Psoas muscle (tissue), 8 donors: ENCODE measurements around the gene MOGAT2. TPM values are rescaled to one million over a fixed set of nuclear protein-coding genes. Genes with fewer than 3 reads are reported as not detected.
A peak's percentile ranks its signal among the peaks of the same experiment; 100 is the strongest.

Experiments used
- ATAC-seq, 4 donors: fragments of 200-7000 bp; cut with Tn5 transposase; one replicate each; pipeline ENCODE4 v1.9.1; 2020; ENCODE audit warnings: moderate library complexity in 3 of 4, mild to moderate bottlenecking in 2 of 4
- DNase-seq, 2 donors: peaks; one replicate each; pipeline ENCODE4 v3.0.0-alpha.2; 2020
- H3K27ac ChIP-seq: fragments of 200-600 bp; one replicate; pipeline ENCODE4 v1.8.0; 2022
- H3K27me3 ChIP-seq, 3 donors: fragments of 200-600 bp in 1 of 3; one replicate each; pipeline versions ENCODE4 v1.6.1 to v1.8.0; 2013 to 2022; ENCODE audit warnings: low read length in 2 of 3, mild to moderate bottlenecking in 2 of 3, moderate library complexity in 1 of 3; ENCODE audit not compliant: insufficient read depth in 3 of 3
- H3K36me3 ChIP-seq, 2 donors: fragments of 200-600 bp in 1 of 2; one replicate each; pipeline versions ENCODE4 v1.6.1 to v1.8.0; 2013 to 2022; ENCODE audit warnings: low read depth in 1 of 2, mild to moderate bottlenecking in 1 of 2, moderate library complexity in 1 of 2; ENCODE audit not compliant: insufficient read depth in 1 of 2
- H3K4me1 ChIP-seq: fragments of 200-600 bp; one replicate; pipeline ENCODE4 v1.8.0; 2022
- H3K4me3 ChIP-seq: fragments of 200-600 bp; one replicate; pipeline ENCODE4 v1.8.0; 2022; ENCODE audit warnings: mild to moderate bottlenecking
- H3K9me3 ChIP-seq: fragments of 200-600 bp; one replicate; pipeline ENCODE4 v1.8.0; 2022
- CTCF ChIP-seq: fragments of 200-600 bp; IDR thresholded peaks from one replicate; pipeline ENCODE4 v1.8.0; 2022; ENCODE audit warnings: antibody characterized with exemption
- WGBS, 3 donors: extraction: QIAGEN DNeasy Blood & Tissue Kit; methylation state at CpG; one replicate each; pipeline versions ENCODE4 v1.1.6 to v1.1.7; 2013; 5-methylcytosine and 5-hydroxymethylcytosine counted together
- intact Hi-C, 2 donors: fragments of 100-400 bp; cut with DNase I; formaldehyde crosslinking; loops; one replicate each; pipeline versions ENCODE4 v1.11.0 to v1.14.2; 2022
- polyA plus RNA-seq, 3 donors: library from polyadenylated mRNA; stranded (reverse); fragments of 200-250 nt; gene quantifications; one replicate each; pipeline ENCODE4 v1.2.3, GENCODE V29; 2013
- total RNA-seq, 4 donors: library from RNA; stranded (reverse); fragmentation: NEBNext Ultra II Directional in 2 of 4; extraction: Animal tissue kit (Norgen Biotek cat#: 25700) in 2 of 4; gene quantifications; one replicate each; pipeline versions ENCODE4 v1.2.1 to v1.2.4, GENCODE V29; 2021 to 2023
- donor health status: healthy with polysubstance abuse.
- donor health status: DM: no; HTN: no; CAD: no; lungs with moderate emphysema.
- donor health status: Bipolar disorder and iron deficiency.
- donor health status: healthy.
- donor health status: DM: yes; HTN: yes; CAD: no.
- donor health status: DM: no; HTN: no; CAD: no.
- donor health status: DM: no; HTN: no; CAD: no.
- donor health status: DM: yes; HTN: yes; CAD: no.

MOGAT2 gene
- total and polyA plus RNA-seq, 7 donors = 0.04 to 0.19 TPM; not detected in 5

GRCh38 chr11:75705541-75705940 lies 12.1 kb upstream of the MOGAT2 start:
- Histone ChIP-seq H3K9me3 (no peaks in the 10 kb centered on the region), H3K27ac (no peak overlapping the region), H3K4me1 (no peaks in the 10 kb centered on the region), H3K36me3 (no peaks in the 10 kb centered on the region), H3K4me3 (no peak overlapping the region), H3K27me3 (no peaks in the 10 kb centered on the region)
- no peak for DNase-seq
- ATAC-seq = no peak
- TF ChIP-seq CTCF = no peak
- 90 to 95% (median 93%) methylated on average over 3 of the region's 3 CpGs for WGBS, 3 donors
- intact Hi-C loops = loop anchor here (5.0 to 10.0 kb wide), 2 partner anchors 141 to 162 kb away; partner anchors contain the start of gene SERPINH1 (in 1 of the 2)

- H3K36me3 ChIP-seq = no peaks in the 10 kb centered on the region
- no peaks in the 10 kb centered on the region for H3K4me1 ChIP-seq
- no peak overlapping the region for H3K4me3 ChIP-seq
- H3K9me3 ChIP-seq = no peaks in the 10 kb centered on the region
- intact Hi-C loops = loop anchor here (2.0 to 10.0 kb wide), 3 partner anchors 141 to 161 kb away; partner anchors contain the start of gene SERPINH1 (in 1 of the 2)
- H3K27ac ChIP-seq = no peak overlapping the region
- ATAC-seq (peak; percentile 78 to 97 (median 94)), DNase-seq (peak; percentile 67 to 80)
- H3K27me3 ChIP-seq = no peaks in the 10 kb centered on the region
- peak; percentile 91 for TF ChIP-seq CTCF
- 2 to 5% (median 3%) methylated on average over 17 of the region's 17 CpGs for WGBS, 3 donors
These were observed 11.3 kb upstream of the MOGAT2 start for GRCh38 chr11:75706260-75706729.

GRCh38 chr11:75714211-75714610 lies 3.4 kb upstream of the MOGAT2 start:
- intact Hi-C loops = no loop called here

GRCh38 chr11:75715688-75716087 lies 1.9 kb upstream of the MOGAT2 start:
- DNase-seq = no peak
- H3K27ac ChIP-seq = no peak overlapping the region
- 85 to 93% (median 85%) methylated on average over 2 of the region's 2 CpGs for WGBS, 3 donors
- H3K9me3 ChIP-seq = no peaks in the 10 kb centered on the region
- H3K27me3 ChIP-seq = no peaks in the 10 kb centered on the region
- H3K4me3 ChIP-seq = no peak overlapping the region
- H3K4me1 ChIP-seq = no peaks in the 10 kb centered on the region
- ATAC-seq = no peak
- intact Hi-C loops = no loop called here
- no peaks in the 10 kb centered on the region for H3K36me3 ChIP-seq
- no peak for TF ChIP-seq CTCF

More at GRCh38 chr11:75714211-75714610, 3.4 kb upstream of the MOGAT2 start:
- Histone ChIP-seq H3K36me3 (no peaks in the 10 kb centered on the region), H3K9me3 (no peaks in the 10 kb centered on the region), H3K27me3 (no peaks in the 10 kb centered on the region), H3K27ac (no peak overlapping the region), H3K4me1 (no peaks in the 10 kb centered on the region), H3K4me3 (no peak overlapping the region)
- no peak for TF ChIP-seq CTCF
- ATAC-seq = no peak
- DNase-seq = no peak
- WGBS, 3 donors = 87 to 92% (median 87%) methylated on average over 9 of the region's 9 CpGs

DNA sequence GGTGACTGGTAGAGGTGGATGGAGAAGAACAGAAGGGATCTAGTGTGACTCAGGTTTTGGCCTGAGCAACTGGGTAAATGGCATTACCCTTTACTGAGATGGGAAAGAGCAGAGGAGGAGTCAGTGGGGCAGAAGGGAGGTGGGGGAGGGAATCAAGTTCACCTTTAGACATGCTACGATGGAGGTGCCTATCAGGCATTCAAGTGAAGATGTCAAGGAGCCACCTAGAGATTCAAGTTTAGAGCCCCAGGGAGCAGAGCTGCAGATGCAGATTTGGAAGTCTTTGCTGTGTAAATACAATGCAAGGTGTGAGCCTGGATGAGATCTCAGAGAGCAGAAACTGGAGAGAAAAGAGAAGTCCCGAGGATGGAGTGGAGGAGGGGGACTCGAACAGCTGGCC lies 979 bp upstream of the MOGAT2 start:
- ATAC-seq (no peak), DNase-seq (no peak)
- Histone ChIP-seq H3K27me3 (no peaks in the 10 kb centered on the region), H3K27ac (no peak overlapping the region), H3K4me1 (no peaks in the 10 kb centered on the region), H3K36me3 (no peaks in the 10 kb centered on the region), H3K4me3 (no peak overlapping the region), H3K9me3 (no peaks in the 10 kb centered on the region)
- WGBS, 3 donors = 69 to 75% (median 74%) methylated on average over 3 of the region's 3 CpGs
- intact Hi-C loops = no loop called here
- TF ChIP-seq CTCF = no peak
